Fibroblast of lung (primary cell): Measurements from ENCODE around the gene NEK6. TPM values are rescaled to one million over a fixed set of nuclear protein-coding genes. Genes with fewer than 3 reads are reported as not detected.

Experiments used
- DNase-seq, 2 donors: peaks; one replicate each; pipeline versions ENCODE4 v3.0.0 to v3.0.0-alpha.2; 2010; ENCODE audit warnings: low read depth in 2 of 2
- H2AFZ ChIP-seq: 2 replicates; pipeline ENCODE4 v1.5.1; 2012; ENCODE audit warnings: low read length, control low read depth, inconsistent platforms
- H3K27ac ChIP-seq: 2 replicates; pipeline ENCODE4 v1.5.1; 2011; ENCODE audit warnings: low read length, control low read depth; ENCODE audit not compliant: insufficient read depth
- H3K27me3 ChIP-seq: 2 replicates; pipeline ENCODE4 v1.5.1; 2011; ENCODE audit warnings: mild to moderate bottlenecking, low read length; ENCODE audit not compliant: control insufficient read depth, insufficient read depth
- H3K36me3 ChIP-seq: 2 replicates; pipeline ENCODE4 v1.5.1; 2011; ENCODE audit warnings: low read length; ENCODE audit not compliant: control insufficient read depth, insufficient read depth
- H3K4me1 ChIP-seq: 2 replicates; pipeline ENCODE4 v1.5.1; 2011; ENCODE audit warnings: low read length; ENCODE audit not compliant: control insufficient read depth, insufficient read depth; ENCODE audit errors: extremely low read depth
- H3K4me2 ChIP-seq: 2 replicates; pipeline ENCODE4 v1.5.1; 2011; ENCODE audit warnings: low read length, control low read depth; ENCODE audit not compliant: insufficient read depth; ENCODE audit errors: extremely low read depth
- H3K4me3 ChIP-seq, 4 experiments: fragments of 200-600 bp in 1 of 4; sonication (generic) in 1 of 4; replicated peaks in 1 of 4; 2 replicates each; pipeline ENCODE4 v1.5.1; 2011 to 2016; ENCODE audit warnings: low read length in 4 of 4, low read depth in 3 of 4, mild to moderate bottlenecking in 3 of 4, control low read depth in 2 of 4, inconsistent platforms in 1 of 4, mixed read lengths in 1 of 4; ENCODE audit not compliant: insufficient read depth in 1 of 4; ENCODE audit errors: control extremely low read depth in 1 of 4
- H3K79me2 ChIP-seq: 2 replicates; pipeline ENCODE4 v1.5.1; 2012; ENCODE audit warnings: mild to moderate bottlenecking, low read length, inconsistent platforms; ENCODE audit not compliant: control insufficient read depth, insufficient read depth
- H3K9ac ChIP-seq: 2 replicates; pipeline ENCODE4 v1.5.1; 2011; ENCODE audit warnings: mild to moderate bottlenecking, low read length, control low read depth; ENCODE audit not compliant: insufficient read depth
- H3K9me3 ChIP-seq: 2 replicates; pipeline ENCODE4 v1.5.1; 2012; ENCODE audit warnings: low read depth, low read length; ENCODE audit not compliant: control insufficient read depth, insufficient read depth
- H4K20me1 ChIP-seq: 2 replicates; pipeline ENCODE4 v1.5.1; 2011; ENCODE audit warnings: low read length; ENCODE audit not compliant: control insufficient read depth, insufficient read depth; ENCODE audit errors: extremely low read depth
- EZH2 ChIP-seq: IDR thresholded peaks from 2 replicates; pipeline ENCODE4 v1.5.1; 2012; ENCODE audit warnings: low read length, control low read depth, mild to moderate bottlenecking; ENCODE audit errors: missing control alignments
- polyA plus RNA-seq, 2 donors: library from polyadenylated mRNA; depleted of rRNA in 1 of 2; stranded (reverse) in 1 of 2; unstranded in 1 of 2; fragments of >200 nt; gene quantifications; 2 replicates each; pipeline ENCODE4 v1.2.1, GENCODE V29; 2011 to 2012; ENCODE audit warnings: missing spikeins in 1 of 2
- total RNA-seq: library from RNA; depleted of rRNA; stranded (reverse); fragments of >200 nt; gene quantifications from 2 replicates; pipeline ENCODE4 v1.2.1, GENCODE V29; 2014
- TF ChIP-seq, protein P1 (sequence below), 2 donors: IDR thresholded peaks in 1 of 2; conservative IDR thresholded peaks in 1 of 2; 1 replicate in 1 of 2; 2 replicates in 1 of 2; pipeline ENCODE4 v1.5.1; 2011 to 2012; ENCODE audit warnings: low read length in 2 of 2, control low read depth in 1 of 2, inconsistent platforms in 1 of 2, low read depth in 1 of 2, mild to moderate bottlenecking in 1 of 2

Gene NEK6
- total and polyA plus RNA-seq, 2 donors (not counting 1 experiment from before 2014, with no cell fraction given): 71.2 to 71.4 TPM

GRCh38 chr9:124255222-124255621 lies 2.5 kb upstream of the NEK6 start:
- no peak overlapping the region for H3K4me2 ChIP-seq
- no peak for TF ChIP-seq EZH2
- TF ChIP-seq, protein P1, sequence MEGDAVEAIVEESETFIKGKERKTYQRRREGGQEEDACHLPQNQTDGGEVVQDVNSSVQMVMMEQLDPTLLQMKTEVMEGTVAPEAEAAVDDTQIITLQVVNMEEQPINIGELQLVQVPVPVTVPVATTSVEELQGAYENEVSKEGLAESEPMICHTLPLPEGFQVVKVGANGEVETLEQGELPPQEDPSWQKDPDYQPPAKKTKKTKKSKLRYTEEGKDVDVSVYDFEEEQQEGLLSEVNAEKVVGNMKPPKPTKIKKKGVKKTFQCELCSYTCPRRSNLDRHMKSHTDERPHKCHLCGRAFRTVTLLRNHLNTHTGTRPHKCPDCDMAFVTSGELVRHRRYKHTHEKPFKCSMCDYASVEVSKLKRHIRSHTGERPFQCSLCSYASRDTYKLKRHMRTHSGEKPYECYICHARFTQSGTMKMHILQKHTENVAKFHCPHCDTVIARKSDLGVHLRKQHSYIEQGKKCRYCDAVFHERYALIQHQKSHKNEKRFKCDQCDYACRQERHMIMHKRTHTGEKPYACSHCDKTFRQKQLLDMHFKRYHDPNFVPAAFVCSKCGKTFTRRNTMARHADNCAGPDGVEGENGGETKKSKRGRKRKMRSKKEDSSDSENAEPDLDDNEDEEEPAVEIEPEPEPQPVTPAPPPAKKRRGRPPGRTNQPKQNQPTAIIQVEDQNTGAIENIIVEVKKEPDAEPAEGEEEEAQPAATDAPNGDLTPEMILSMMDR (conservative IDR thresholded peaks at IDR 0.05 in 1 of 2, IDR thresholded peaks at IDR 0.05 in 1 of 2; ENCODE audit: low read depth in 1 of 2, low read length in 2 of 2): no peak
- H4K20me1 ChIP-seq: no peaks in the 10 kb centered on the region

DNA sequence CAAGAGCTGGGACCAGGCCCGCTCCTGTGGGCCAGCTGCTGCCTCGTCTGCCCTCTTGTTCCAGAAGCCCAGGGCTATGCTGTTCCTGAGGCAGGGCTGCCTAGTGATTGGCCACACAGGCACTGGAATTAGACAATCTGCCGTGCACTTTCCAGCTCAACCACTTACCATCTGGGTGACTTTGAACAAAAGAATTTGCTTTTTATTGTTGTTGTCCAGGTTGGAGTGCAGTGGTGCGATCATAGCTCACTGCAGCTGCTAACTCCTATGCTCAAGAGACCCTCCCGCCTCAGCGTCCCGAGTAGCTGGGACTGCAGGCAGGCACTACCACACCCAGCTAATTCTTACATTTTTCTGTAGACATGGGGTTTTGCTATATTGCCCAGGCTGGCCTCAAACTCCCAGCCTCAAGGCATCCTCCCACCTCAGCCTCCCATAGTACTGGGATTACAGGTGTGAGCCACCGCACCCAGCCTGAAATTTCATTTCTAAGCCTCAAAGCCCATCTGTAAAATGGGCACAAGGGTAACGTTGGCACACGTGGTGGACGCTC lies 1.2 kb upstream of the NEK6 start:
- TF ChIP-seq, protein P1 (conservative IDR thresholded peaks at IDR 0.05 in 1 of 2, IDR thresholded peaks at IDR 0.05 in 1 of 2; ENCODE audit: low read depth in 1 of 2, low read length in 2 of 2): no peak
- DNase-seq: peak; percentile 48 to 97
- no peak overlapping the region for H3K9ac ChIP-seq

More at GRCh38 chr9:124255222-124255621, 2.5 kb upstream of the NEK6 start:
- Histone ChIP-seq H3K27ac (no peak overlapping the region), H2AFZ (no peak overlapping the region), H3K4me3 (no peak overlapping the region), H3K36me3 (no peaks in the 10 kb centered on the region), H3K4me1 (peaks cover 14% of the 10 kb centered on the region), H3K9me3 (no peaks in the 10 kb centered on the region), H3K79me2 (peaks cover 21% of the 10 kb centered on the region), H3K9ac (no peak overlapping the region), H3K27me3 (no peaks in the 10 kb centered on the region)
- DNase-seq: no peak

DNA sequence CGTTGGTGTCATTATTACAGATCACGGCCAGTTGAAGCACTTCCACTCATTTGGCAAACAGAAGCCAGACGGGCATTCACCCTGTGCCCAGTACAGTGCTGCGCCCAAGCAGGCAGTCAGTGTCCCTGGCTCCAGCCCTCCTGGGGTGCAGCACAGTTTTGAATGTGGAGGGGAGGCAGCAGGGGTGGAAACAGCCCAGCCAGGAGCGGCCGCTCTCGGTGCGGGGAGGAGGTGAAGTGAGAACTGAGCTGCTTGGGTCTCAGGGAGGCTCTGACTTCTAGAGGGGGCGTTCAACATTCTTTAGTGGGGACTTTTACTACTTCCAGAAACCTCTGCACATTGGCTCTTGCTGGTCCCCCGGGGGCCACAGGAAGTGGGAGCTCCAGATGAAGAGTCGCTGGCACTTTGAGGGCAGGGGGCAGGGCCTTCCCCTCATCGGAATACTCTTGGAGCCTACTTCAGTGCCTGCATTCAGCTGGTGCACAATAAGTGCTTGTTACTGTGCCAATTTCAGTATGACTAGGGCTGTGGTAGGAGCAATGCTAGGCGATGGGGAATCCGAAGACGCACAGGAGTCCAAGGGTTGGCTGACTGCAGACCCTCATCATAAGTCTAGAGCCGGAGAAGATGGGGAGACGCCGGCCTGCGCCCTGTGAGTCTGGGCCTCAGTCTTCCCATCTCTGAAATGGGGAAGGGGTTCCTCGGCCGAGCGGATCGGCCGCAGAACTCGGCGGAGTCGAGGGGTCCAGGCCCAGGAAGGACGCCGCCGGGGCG lies 492 bp upstream of the NEK6 start:
- H3K9ac ChIP-seq: peak overlapping the region; percentile 45
- TF ChIP-seq, protein P1 (conservative IDR thresholded peaks at IDR 0.05 in 1 of 2, IDR thresholded peaks at IDR 0.05 in 1 of 2; ENCODE audit: low read depth in 1 of 2, low read length in 2 of 2): no peak
- TF ChIP-seq EZH2: no peak
- H3K9me3 ChIP-seq: no peaks in the 10 kb centered on the region
- peak overlapping the region; percentile 49 for H3K27ac ChIP-seq
- peaks cover 30% of the 10 kb centered on the region for H3K4me1 ChIP-seq
- H3K27me3 ChIP-seq: no peaks in the 10 kb centered on the region
- peak overlapping the region; percentile 35 to 71 (median 54) for H3K4me3 ChIP-seq
- peaks cover 42% of the 10 kb centered on the region for H3K79me2 ChIP-seq
- DNase-seq: peak in 1 of 2 donors; percentile 58
- H3K36me3 ChIP-seq: no peaks in the 10 kb centered on the region
- peak overlapping the region; percentile 15 for H3K4me2 ChIP-seq
- no peaks in the 10 kb centered on the region for H4K20me1 ChIP-seq
- peak overlapping the region; percentile 21 for H2AFZ ChIP-seq

More for the DNA sequence above, 1.2 kb upstream of the NEK6 start:
- peaks cover 27% of the 10 kb centered on the region for H3K4me1 ChIP-seq
- peak overlapping the region; percentile 8 for H3K4me2 ChIP-seq
- no peaks in the 10 kb centered on the region for H4K20me1 ChIP-seq
- no peaks in the 10 kb centered on the region for H3K27me3 ChIP-seq
- peaks cover 35% of the 10 kb centered on the region for H3K79me2 ChIP-seq
- no peak overlapping the region for H3K4me3 ChIP-seq
- no peaks in the 10 kb centered on the region for H3K36me3 ChIP-seq
- no peak overlapping the region for H2AFZ ChIP-seq
- no peaks in the 10 kb centered on the region for H3K9me3 ChIP-seq
- H3K27ac ChIP-seq: no peak overlapping the region
